H1 (cell line): Measurements from ENCODE around the gene RIN3. TPM values are rescaled to one million over a fixed set of nuclear protein-coding genes. Genes with fewer than 3 reads are reported as not detected.

Experiments used
- CREB1 ChIP-seq: IDR thresholded peaks from 2 replicates; pipeline ENCODE4 v1.6.1; 2012; ENCODE audit warnings: inconsistent platforms
- GTF2F1 ChIP-seq: IDR thresholded peaks from 2 replicates; pipeline ENCODE4 v1.6.1; 2012; ENCODE audit warnings: low read depth, low read length, improper control_type of control experiment, borderline replicate concordance
- PHF8 ChIP-seq: fragments of 200-600 bp; sonication (generic); conservative IDR thresholded peaks from 2 replicates; pipeline ENCODE4 v1.7.1; 2012; ENCODE audit warnings: low read depth, mild to moderate bottlenecking, inconsistent platforms, low read length, moderate library complexity
- RBBP5 ChIP-seq: IDR thresholded peaks from 2 replicates; pipeline ENCODE4 v1.7.1; 2012; ENCODE audit warnings: low read depth, mild to moderate bottlenecking, inconsistent platforms, low read length, moderate library complexity, borderline replicate concordance
- SP2 ChIP-seq: IDR thresholded peaks from 2 replicates; pipeline ENCODE4 v1.6.1; 2012; ENCODE audit warnings: mild to moderate bottlenecking, low read length, inconsistent platforms
- SP4 ChIP-seq: IDR thresholded peaks from 2 replicates; pipeline ENCODE4 v1.6.1; 2012; ENCODE audit warnings: low read length, inconsistent platforms
- TAF1 ChIP-seq: IDR thresholded peaks from 2 replicates; pipeline ENCODE4 v1.6.1; 2011; ENCODE audit warnings: mild to moderate bottlenecking, low read depth, low read length
- polyA plus RNA-seq, 7 experiments: library from polyadenylated mRNA; depleted of rRNA in 3 of 7; stranded (reverse) in 5 of 7; unstranded in 2 of 7; fragments of >200 nt in 5 of 7; fragments of 200-250 nt in 2 of 7; gene quantifications; 1 replicate in 5 of 7; 2 replicates in 1 of 7; 4 replicates in 1 of 7; pipeline versions ENCODE4 v1.2.1 to v1.2.3, GENCODE V29; 2011 to 2013; ENCODE audit warnings: missing spikeins in 2 of 7, mixed read lengths in 2 of 7
- total RNA-seq: library from RNA; stranded (reverse); fragmentation: NEBNext Ultra II Directional; extraction: Animal tissue kit (Norgen Biotek cat#: 25700); gene quantifications from 2 replicates; pipeline ENCODE4 v1.2.1, GENCODE V29; 2021
- TF ChIP-seq, protein P1 (sequence below): fragments of 300-600 bp; sonication (generic); IDR thresholded peaks from 2 replicates; pipeline ENCODE4 v1.7.1; 2012; ENCODE audit warnings: low read length, moderate library complexity, mild to moderate bottlenecking, inconsistent platforms; ENCODE audit not compliant: insufficient replicate concordance
- TF ChIP-seq, protein P2 (sequence below): IDR thresholded peaks from 2 replicates; pipeline ENCODE4 v1.6.1; 2012; ENCODE audit warnings: low read length, inconsistent platforms

Gene RIN3
- total and polyA plus RNA-seq, 2 of the 8 experiments (the other 6 are each of a cell fraction or from before 2014, with no cell fraction given): 0.59 to 1.5 TPM

DNA sequence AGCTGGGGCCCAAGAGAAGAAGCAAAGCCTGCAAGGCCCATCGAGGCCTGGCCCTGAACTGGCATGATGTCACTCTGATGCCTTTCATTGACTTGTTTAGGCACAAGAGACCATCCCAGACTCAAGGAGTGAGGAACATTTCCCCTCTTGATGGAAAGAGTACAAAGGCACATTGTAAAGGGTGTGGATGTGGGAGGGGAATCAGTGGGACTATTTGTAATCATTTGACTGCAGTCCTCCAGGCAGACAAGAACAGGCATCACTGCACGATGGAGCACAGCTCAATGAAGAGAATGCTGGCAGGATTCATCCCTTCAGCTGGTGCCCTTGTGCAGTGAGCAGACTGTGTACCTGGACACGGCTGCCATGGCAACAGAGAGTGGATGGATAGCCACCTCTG lies 147.0 kb downstream of the RIN3 start (continued):
- TF ChIP-seq, protein P1, sequence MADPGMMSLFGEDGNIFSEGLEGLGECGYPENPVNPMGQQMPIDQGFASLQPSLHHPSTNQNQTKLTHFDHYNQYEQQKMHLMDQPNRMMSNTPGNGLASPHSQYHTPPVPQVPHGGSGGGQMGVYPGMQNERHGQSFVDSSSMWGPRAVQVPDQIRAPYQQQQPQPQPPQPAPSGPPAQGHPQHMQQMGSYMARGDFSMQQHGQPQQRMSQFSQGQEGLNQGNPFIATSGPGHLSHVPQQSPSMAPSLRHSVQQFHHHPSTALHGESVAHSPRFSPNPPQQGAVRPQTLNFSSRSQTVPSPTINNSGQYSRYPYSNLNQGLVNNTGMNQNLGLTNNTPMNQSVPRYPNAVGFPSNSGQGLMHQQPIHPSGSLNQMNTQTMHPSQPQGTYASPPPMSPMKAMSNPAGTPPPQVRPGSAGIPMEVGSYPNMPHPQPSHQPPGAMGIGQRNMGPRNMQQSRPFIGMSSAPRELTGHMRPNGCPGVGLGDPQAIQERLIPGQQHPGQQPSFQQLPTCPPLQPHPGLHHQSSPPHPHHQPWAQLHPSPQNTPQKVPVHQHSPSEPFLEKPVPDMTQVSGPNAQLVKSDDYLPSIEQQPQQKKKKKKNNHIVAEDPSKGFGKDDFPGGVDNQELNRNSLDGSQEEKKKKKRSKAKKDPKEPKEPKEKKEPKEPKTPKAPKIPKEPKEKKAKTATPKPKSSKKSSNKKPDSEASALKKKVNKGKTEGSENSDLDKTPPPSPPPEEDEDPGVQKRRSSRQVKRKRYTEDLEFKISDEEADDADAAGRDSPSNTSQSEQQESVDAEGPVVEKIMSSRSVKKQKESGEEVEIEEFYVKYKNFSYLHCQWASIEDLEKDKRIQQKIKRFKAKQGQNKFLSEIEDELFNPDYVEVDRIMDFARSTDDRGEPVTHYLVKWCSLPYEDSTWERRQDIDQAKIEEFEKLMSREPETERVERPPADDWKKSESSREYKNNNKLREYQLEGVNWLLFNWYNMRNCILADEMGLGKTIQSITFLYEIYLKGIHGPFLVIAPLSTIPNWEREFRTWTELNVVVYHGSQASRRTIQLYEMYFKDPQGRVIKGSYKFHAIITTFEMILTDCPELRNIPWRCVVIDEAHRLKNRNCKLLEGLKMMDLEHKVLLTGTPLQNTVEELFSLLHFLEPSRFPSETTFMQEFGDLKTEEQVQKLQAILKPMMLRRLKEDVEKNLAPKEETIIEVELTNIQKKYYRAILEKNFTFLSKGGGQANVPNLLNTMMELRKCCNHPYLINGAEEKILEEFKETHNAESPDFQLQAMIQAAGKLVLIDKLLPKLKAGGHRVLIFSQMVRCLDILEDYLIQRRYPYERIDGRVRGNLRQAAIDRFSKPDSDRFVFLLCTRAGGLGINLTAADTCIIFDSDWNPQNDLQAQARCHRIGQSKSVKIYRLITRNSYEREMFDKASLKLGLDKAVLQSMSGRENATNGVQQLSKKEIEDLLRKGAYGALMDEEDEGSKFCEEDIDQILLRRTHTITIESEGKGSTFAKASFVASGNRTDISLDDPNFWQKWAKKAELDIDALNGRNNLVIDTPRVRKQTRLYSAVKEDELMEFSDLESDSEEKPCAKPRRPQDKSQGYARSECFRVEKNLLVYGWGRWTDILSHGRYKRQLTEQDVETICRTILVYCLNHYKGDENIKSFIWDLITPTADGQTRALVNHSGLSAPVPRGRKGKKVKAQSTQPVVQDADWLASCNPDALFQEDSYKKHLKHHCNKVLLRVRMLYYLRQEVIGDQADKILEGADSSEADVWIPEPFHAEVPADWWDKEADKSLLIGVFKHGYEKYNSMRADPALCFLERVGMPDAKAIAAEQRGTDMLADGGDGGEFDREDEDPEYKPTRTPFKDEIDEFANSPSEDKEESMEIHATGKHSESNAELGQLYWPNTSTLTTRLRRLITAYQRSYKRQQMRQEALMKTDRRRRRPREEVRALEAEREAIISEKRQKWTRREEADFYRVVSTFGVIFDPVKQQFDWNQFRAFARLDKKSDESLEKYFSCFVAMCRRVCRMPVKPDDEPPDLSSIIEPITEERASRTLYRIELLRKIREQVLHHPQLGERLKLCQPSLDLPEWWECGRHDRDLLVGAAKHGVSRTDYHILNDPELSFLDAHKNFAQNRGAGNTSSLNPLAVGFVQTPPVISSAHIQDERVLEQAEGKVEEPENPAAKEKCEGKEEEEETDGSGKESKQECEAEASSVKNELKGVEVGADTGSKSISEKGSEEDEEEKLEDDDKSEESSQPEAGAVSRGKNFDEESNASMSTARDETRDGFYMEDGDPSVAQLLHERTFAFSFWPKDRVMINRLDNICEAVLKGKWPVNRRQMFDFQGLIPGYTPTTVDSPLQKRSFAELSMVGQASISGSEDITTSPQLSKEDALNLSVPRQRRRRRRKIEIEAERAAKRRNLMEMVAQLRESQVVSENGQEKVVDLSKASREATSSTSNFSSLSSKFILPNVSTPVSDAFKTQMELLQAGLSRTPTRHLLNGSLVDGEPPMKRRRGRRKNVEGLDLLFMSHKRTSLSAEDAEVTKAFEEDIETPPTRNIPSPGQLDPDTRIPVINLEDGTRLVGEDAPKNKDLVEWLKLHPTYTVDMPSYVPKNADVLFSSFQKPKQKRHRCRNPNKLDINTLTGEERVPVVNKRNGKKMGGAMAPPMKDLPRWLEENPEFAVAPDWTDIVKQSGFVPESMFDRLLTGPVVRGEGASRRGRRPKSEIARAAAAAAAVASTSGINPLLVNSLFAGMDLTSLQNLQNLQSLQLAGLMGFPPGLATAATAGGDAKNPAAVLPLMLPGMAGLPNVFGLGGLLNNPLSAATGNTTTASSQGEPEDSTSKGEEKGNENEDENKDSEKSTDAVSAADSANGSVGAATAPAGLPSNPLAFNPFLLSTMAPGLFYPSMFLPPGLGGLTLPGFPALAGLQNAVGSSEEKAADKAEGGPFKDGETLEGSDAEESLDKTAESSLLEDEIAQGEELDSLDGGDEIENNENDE: no peak
- no peak for TF ChIP-seq TAF1
- no peak for TF ChIP-seq CREB1
- TF ChIP-seq GTF2F1: no peak
- TF ChIP-seq PHF8: no peak
- no peak for TF ChIP-seq RBBP5
- no peak for TF ChIP-seq SP4
- TF ChIP-seq SP2: no peak
- TF ChIP-seq, protein P2, sequence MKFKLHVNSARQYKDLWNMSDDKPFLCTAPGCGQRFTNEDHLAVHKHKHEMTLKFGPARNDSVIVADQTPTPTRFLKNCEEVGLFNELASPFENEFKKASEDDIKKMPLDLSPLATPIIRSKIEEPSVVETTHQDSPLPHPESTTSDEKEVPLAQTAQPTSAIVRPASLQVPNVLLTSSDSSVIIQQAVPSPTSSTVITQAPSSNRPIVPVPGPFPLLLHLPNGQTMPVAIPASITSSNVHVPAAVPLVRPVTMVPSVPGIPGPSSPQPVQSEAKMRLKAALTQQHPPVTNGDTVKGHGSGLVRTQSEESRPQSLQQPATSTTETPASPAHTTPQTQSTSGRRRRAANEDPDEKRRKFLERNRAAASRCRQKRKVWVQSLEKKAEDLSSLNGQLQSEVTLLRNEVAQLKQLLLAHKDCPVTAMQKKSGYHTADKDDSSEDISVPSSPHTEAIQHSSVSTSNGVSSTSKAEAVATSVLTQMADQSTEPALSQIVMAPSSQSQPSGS: no peak
